Measurements from ENCODE around the gene TRIM40.
"Not testable (repeated sequence)": the region's sequence is repeated elsewhere in the genome, so short reads cannot be mapped to it uniquely, and the experiment has no call there.

The TRIM40 gene

DNA sequence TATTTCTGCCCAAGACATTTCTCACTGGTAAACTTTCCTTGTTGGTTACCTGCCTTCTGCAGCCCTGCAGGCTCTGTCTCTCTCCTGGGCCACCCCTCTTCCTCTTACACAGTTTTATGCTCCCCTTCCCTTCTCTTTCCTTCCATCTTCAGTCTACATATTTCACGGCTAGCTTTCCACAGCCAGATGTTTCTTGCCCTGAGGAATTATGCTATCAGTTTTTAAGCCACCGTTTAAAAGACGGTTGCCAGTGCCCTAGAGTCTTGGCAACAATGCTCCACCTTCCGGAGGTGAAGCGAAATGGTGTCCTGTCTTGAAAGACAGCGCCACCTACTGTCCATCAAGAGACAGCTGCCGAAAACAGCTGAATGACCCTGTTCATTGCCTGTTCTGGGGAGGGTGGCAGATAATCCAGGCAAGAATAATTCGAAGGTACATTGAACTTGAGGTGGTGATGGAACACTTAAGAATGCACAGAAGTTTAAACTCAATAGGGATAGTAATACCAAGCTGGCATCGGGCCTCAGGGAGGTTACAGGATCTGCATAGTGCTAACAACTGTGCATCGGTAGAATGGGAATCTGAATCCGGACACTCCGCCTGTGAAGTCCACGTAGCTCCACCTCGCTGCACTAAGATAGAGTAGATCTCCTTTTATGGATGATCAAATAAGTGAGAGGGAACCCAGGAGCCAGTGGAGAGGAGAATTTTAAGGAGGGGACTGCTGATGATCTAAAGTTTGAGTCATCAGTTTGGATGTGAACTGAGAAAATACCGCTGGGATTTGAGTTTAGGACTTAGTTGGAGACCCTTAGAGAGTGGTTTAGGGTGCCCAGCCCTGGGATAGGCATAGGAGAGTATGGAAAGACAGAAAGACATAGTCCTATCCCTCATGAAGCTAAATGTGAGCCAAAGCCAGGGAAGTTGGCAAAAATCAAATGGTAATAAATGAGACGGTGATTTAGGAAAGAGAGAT is 4.8 kb upstream of the TRIM40 start:
- peaks cover 0 to 11% of the 10 kb centered on the region in 2 donors for H3K27me3 ChIP-seq (ENCODE audit: control insufficient read depth in 2 of 2, insufficient read depth in 2 of 2, low read length in 2 of 2)
- peak overlapping the region; percentile 24 to 46 for H3K4me3 ChIP-seq (ENCODE audit: low read length in 2 of 2)
- H3K4me1 ChIP-seq (ENCODE audit: control insufficient read depth in 2 of 2, insufficient read depth in 2 of 2, low read length in 2 of 2) = peaks cover 19 to 23% of the 10 kb centered on the region in 2 donors
- H3K27ac ChIP-seq (ENCODE audit: low read depth in 2 of 2, low read length in 2 of 2) = peak overlapping the region; percentile 62 to 79
- H3K9ac ChIP-seq (ENCODE audit: low read depth in 1 of 2, low read length in 2 of 2) = peak overlapping the region; percentile 30 to 58
- H3K36me3 ChIP-seq (ENCODE audit: control insufficient read depth in 2 of 2, insufficient read depth in 2 of 2, low read length in 2 of 2) = no peaks in the 10 kb centered on the region
- H3K9me3 ChIP-seq (ENCODE audit: control insufficient read depth in 2 of 2, low read length in 2 of 2) = no peaks in the 10 kb centered on the region

DNA sequence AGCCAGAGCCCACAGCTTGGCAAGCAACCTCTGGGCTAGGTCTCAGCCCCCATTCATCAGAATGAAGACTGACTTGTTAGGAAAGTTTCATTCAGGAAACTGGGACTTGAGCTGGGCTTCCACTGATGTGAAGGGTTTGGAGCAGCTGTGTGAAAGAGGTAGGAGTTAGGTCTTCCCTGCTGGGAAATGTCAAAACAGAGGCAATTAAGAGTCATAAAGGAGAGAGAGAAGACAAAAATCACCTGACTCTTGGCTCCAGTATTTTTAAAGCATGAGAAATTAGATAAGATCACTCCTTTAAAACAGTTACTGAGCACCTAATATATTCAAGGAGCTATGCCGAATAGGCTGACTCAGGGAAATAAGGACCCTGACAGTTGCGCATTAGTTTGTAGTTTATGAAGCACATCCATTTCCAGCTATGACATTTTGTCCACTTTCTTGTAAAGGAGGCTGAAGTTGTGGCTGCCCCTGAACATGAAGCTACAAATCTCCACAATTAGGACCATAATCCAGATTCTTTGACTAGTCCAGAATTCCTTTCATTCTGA is 3.9 kb upstream of the TRIM40 start:
- no peak overlapping the region for H3K9ac ChIP-seq (ENCODE audit: low read depth in 1 of 2, low read length in 2 of 2)
- H3K4me1 ChIP-seq (ENCODE audit: control insufficient read depth in 2 of 2, insufficient read depth in 2 of 2, low read length in 2 of 2) = peaks cover 24 to 30% of the 10 kb centered on the region in 2 donors
- H3K27me3 ChIP-seq (ENCODE audit: control insufficient read depth in 2 of 2, insufficient read depth in 2 of 2, low read length in 2 of 2) = peaks cover 0 to 11% of the 10 kb centered on the region in 2 donors
- H3K4me3 ChIP-seq (ENCODE audit: low read length in 2 of 2) = no peak overlapping the region
- no peaks in the 10 kb centered on the region for H3K9me3 ChIP-seq (ENCODE audit: control insufficient read depth in 2 of 2, low read length in 2 of 2)
- no peak overlapping the region for H3K27ac ChIP-seq (ENCODE audit: low read depth in 2 of 2, low read length in 2 of 2)
- H3K36me3 ChIP-seq (ENCODE audit: control insufficient read depth in 2 of 2, insufficient read depth in 2 of 2, low read length in 2 of 2) = no peaks in the 10 kb centered on the region

DNA sequence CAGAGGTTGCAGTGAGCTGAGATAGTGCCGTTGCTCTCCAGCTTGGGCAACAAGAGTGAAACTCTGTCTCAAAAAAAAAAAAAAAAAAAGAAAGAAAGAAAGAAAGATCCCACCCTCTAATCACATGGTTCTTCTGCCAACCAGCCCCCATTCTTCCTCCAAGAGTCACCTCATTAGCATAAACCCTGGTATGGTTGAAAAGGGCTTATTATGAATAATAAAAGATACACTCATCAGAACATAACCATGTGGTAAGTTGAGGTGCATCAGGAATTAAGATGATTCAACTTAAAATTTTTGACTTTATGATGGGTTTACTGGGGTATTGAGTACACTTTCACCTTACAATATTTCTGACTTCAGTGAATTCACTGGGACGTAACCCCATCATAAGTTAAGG is 793 bp upstream of the TRIM40 start:
- H3K9me3 ChIP-seq (ENCODE audit: control insufficient read depth in 2 of 2, low read length in 2 of 2) = no peaks in the 10 kb centered on the region
- no peak overlapping the region for H3K4me3 ChIP-seq (ENCODE audit: low read length in 2 of 2)
- H3K27me3 ChIP-seq (ENCODE audit: control insufficient read depth in 2 of 2, insufficient read depth in 2 of 2, low read length in 2 of 2) = peaks cover 0 to 5% of the 10 kb centered on the region in 2 donors
- H3K4me1 ChIP-seq (ENCODE audit: control insufficient read depth in 2 of 2, insufficient read depth in 2 of 2, low read length in 2 of 2) = peaks cover 20 to 22% of the 10 kb centered on the region in 2 donors
- peak overlapping the region in 1 of 2 donors; percentile 63 for H3K27ac ChIP-seq (ENCODE audit: low read depth in 2 of 2, low read length in 2 of 2)
- no peak overlapping the region for H3K9ac ChIP-seq (ENCODE audit: low read depth in 1 of 2, low read length in 2 of 2)
- H3K36me3 ChIP-seq (ENCODE audit: control insufficient read depth in 2 of 2, insufficient read depth in 2 of 2, low read length in 2 of 2) = no peaks in the 10 kb centered on the region

- Histone ChIP-seq H3K4me3 (ENCODE audit: low read length in 2 of 2) (peak overlapping the region in 1 of 2 donors; percentile 13), H3K36me3 (ENCODE audit: control insufficient read depth in 2 of 2, insufficient read depth in 2 of 2, low read length in 2 of 2) (no peaks in the 10 kb centered on the region), H3K9ac (ENCODE audit: low read depth in 1 of 2, low read length in 2 of 2) (no peak overlapping the region), H3K9me3 (ENCODE audit: control insufficient read depth in 2 of 2, low read length in 2 of 2) (no peaks in the 10 kb centered on the region), H3K4me1 (ENCODE audit: control insufficient read depth in 2 of 2, insufficient read depth in 2 of 2, low read length in 2 of 2) (peaks cover 14% of the 10 kb centered on the region in 2 donors), H3K27ac (ENCODE audit: low read depth in 2 of 2, low read length in 2 of 2) (peak overlapping the region; percentile 54 to 63), H3K27me3 (ENCODE audit: control insufficient read depth in 2 of 2, insufficient read depth in 2 of 2, low read length in 2 of 2) (peaks cover 0 to 5% of the 10 kb centered on the region in 2 donors)
Measured at GRCh38 chr6:30136570-30137286, 788 bp downstream of the TRIM40 start.

- H3K4me1 ChIP-seq (ENCODE audit: control insufficient read depth in 2 of 2, insufficient read depth in 2 of 2, low read length in 2 of 2) = peaks cover 21 to 25% of the 10 kb centered on the region in 2 donors
- not testable (repeated sequence) for H3K4me3 ChIP-seq (ENCODE audit: low read length in 2 of 2); H3K36me3 ChIP-seq (ENCODE audit: control insufficient read depth in 2 of 2, insufficient read depth in 2 of 2, low read length in 2 of 2); H3K27ac ChIP-seq (ENCODE audit: low read depth in 2 of 2, low read length in 2 of 2); H3K9ac ChIP-seq (ENCODE audit: low read depth in 1 of 2, low read length in 2 of 2); H3K27me3 ChIP-seq (ENCODE audit: control insufficient read depth in 2 of 2, insufficient read depth in 2 of 2, low read length in 2 of 2); H3K9me3 ChIP-seq (ENCODE audit: control insufficient read depth in 2 of 2, low read length in 2 of 2)
Measured at GRCh38 chr6:30140240-30140639, 4.3 kb downstream of the TRIM40 start.

DNA sequence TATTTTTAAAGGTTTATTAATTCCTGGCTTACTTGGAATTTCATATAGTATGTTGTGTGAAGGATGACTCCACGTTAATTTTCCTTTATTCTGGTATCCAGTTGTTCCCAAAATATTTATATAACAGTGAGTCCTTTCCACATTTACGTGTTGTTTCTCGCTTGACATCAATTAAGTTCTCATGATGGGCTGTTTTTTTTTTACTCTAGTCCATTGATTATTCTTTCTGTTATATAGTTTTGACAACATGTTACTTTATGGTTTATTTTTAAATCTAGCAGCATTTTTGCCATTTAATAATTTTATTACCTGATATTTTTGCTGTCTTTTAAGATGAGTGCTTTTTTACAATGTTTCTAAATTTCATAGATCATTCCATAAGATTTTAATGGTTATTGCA is 6.7 kb downstream of the TRIM40 start:
- H3K27me3 ChIP-seq (ENCODE audit: control insufficient read depth in 2 of 2, insufficient read depth in 2 of 2, low read length in 2 of 2) = no peaks in the 10 kb centered on the region
- H3K4me3 ChIP-seq (ENCODE audit: low read length in 2 of 2) = no peak overlapping the region
- peaks cover 7 to 11% of the 10 kb centered on the region in 2 donors for H3K4me1 ChIP-seq (ENCODE audit: control insufficient read depth in 2 of 2, insufficient read depth in 2 of 2, low read length in 2 of 2)
- H3K27ac ChIP-seq (ENCODE audit: low read depth in 2 of 2, low read length in 2 of 2) = no peak overlapping the region
- no peaks in the 10 kb centered on the region for H3K9me3 ChIP-seq (ENCODE audit: control insufficient read depth in 2 of 2, low read length in 2 of 2)
- H3K9ac ChIP-seq (ENCODE audit: low read depth in 1 of 2, low read length in 2 of 2) = no peak overlapping the region
- H3K36me3 ChIP-seq (ENCODE audit: control insufficient read depth in 2 of 2, insufficient read depth in 2 of 2, low read length in 2 of 2) = no peaks in the 10 kb centered on the region

DNA sequence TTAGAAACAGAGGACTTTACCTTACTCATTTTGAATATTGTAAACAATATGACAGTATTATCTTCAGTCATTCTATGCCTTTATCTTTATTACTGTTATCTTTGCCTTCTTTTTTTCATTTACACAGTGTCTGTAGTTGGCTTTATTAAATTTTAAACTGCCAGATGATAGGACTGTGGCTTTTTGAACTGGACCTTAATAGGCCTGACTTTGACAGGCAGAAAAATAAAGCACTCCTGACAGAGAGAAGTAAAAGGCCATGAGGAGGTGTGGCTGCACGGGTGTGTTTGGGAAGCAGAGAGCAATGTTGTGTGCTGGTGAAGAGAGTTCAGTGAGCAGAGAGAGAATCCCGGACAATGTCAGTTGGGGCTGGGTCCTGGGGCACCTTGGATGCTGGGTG is 7.8 kb downstream of the TRIM40 start:
- Histone ChIP-seq H3K4me3 (ENCODE audit: low read length in 2 of 2) (peak overlapping the region in 1 of 2 donors; percentile 34), H3K27me3 (ENCODE audit: control insufficient read depth in 2 of 2, insufficient read depth in 2 of 2, low read length in 2 of 2) (no peaks in the 10 kb centered on the region), H3K9me3 (ENCODE audit: control insufficient read depth in 2 of 2, low read length in 2 of 2) (no peaks in the 10 kb centered on the region), H3K27ac (ENCODE audit: low read depth in 2 of 2, low read length in 2 of 2) (peak overlapping the region; percentile 12 to 47), H3K9ac (ENCODE audit: low read depth in 1 of 2, low read length in 2 of 2) (no peak overlapping the region), H3K4me1 (ENCODE audit: control insufficient read depth in 2 of 2, insufficient read depth in 2 of 2, low read length in 2 of 2) (peaks cover 7 to 11% of the 10 kb centered on the region in 2 donors), H3K36me3 (ENCODE audit: control insufficient read depth in 2 of 2, insufficient read depth in 2 of 2, low read length in 2 of 2) (no peaks in the 10 kb centered on the region)

DNA sequence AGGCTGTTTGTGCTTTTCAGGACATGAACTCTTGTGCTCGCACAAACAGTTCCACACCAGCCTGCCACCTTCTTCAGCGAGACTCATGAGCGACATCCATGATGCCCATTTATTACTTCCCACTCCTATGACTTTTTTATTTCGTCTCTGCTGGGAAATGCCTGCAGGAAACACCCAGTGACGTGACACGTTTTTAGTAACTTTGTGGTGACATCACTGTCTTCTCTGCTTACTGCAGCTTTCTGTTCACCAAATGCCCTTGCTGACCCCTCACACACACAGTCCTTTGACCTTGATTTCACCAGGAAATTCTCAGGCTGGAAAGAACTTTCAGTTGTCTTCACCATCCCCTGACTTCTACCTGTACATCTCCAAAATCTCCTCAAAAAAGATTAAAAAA is 8.9 kb downstream of the TRIM40 start:
- Histone ChIP-seq H3K27ac (ENCODE audit: low read depth in 2 of 2, low read length in 2 of 2) (no peak overlapping the region), H3K27me3 (ENCODE audit: control insufficient read depth in 2 of 2, insufficient read depth in 2 of 2, low read length in 2 of 2) (no peaks in the 10 kb centered on the region), H3K4me1 (ENCODE audit: control insufficient read depth in 2 of 2, insufficient read depth in 2 of 2, low read length in 2 of 2) (peaks cover 7 to 11% of the 10 kb centered on the region in 2 donors), H3K4me3 (ENCODE audit: low read length in 2 of 2) (no peak overlapping the region), H3K9me3 (ENCODE audit: control insufficient read depth in 2 of 2, low read length in 2 of 2) (no peaks in the 10 kb centered on the region), H3K9ac (ENCODE audit: low read depth in 1 of 2, low read length in 2 of 2) (no peak overlapping the region), H3K36me3 (ENCODE audit: control insufficient read depth in 2 of 2, insufficient read depth in 2 of 2, low read length in 2 of 2) (no peaks in the 10 kb centered on the region)

DNA sequence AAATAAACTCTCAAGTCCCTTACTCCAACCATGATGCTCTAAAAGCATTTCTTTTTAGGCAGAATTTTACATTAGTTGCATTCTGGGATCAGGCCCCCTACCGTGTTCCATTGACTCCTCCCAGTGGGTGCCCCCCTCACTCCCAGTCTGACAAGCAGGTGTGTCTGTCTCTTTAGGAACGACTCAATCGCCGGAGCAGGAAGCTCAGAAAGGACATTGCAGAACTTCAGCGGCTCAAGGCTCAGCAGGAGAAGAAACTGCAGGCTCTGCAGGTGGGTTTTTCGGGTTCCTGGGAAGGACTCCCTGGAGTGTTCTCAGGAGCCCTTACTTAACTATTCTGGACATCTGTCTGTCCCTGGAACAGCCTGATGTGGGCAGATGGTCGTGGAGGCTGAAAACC is 9.9 kb downstream of the TRIM40 start:
- no peaks in the 10 kb centered on the region for H3K9me3 ChIP-seq (ENCODE audit: control insufficient read depth in 2 of 2, low read length in 2 of 2)
- no peaks in the 10 kb centered on the region for H3K27me3 ChIP-seq (ENCODE audit: control insufficient read depth in 2 of 2, insufficient read depth in 2 of 2, low read length in 2 of 2)

DNA sequence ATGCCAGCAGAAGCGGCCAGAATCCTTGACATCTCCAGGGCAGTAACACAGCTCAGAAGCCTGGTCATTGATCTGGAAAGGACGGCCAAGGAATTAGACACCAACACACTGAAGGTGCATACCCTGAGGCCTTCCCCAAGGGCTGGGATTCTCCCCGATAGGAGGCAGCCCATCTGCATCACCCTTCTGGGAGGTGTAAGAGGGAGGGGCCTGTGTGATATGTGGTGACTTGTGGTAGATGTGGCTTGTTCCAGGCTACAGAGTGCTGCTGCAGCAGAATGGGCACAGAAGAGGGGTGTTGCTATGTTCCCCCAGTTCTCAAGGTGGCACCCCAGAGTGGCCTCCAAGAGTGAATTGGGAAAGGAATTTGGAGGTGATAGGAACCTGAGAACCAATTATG is 11.2 kb downstream of the TRIM40 start:
- Histone ChIP-seq H3K4me3 (ENCODE audit: low read length in 2 of 2) (no peak overlapping the region), H3K9me3 (ENCODE audit: control insufficient read depth in 2 of 2, low read length in 2 of 2) (no peaks in the 10 kb centered on the region), H3K4me1 (ENCODE audit: control insufficient read depth in 2 of 2, insufficient read depth in 2 of 2, low read length in 2 of 2) (peaks cover 7 to 14% of the 10 kb centered on the region in 2 donors), H3K9ac (ENCODE audit: low read depth in 1 of 2, low read length in 2 of 2) (no peak overlapping the region), H3K36me3 (ENCODE audit: control insufficient read depth in 2 of 2, insufficient read depth in 2 of 2, low read length in 2 of 2) (no peaks in the 10 kb centered on the region), H3K27me3 (ENCODE audit: control insufficient read depth in 2 of 2, insufficient read depth in 2 of 2, low read length in 2 of 2) (no peaks in the 10 kb centered on the region), H3K27ac (ENCODE audit: low read depth in 2 of 2, low read length in 2 of 2) (no peak overlapping the region)

More for the DNA sequence above, 9.9 kb downstream of the TRIM40 start:
- no peak overlapping the region for H3K4me3 ChIP-seq (ENCODE audit: low read length in 2 of 2)
- no peak overlapping the region for H3K9ac ChIP-seq (ENCODE audit: low read depth in 1 of 2, low read length in 2 of 2)
- H3K36me3 ChIP-seq (ENCODE audit: control insufficient read depth in 2 of 2, insufficient read depth in 2 of 2, low read length in 2 of 2) = no peaks in the 10 kb centered on the region
- H3K4me1 ChIP-seq (ENCODE audit: control insufficient read depth in 2 of 2, insufficient read depth in 2 of 2, low read length in 2 of 2) = peaks cover 7 to 11% of the 10 kb centered on the region in 2 donors
- no peak overlapping the region for H3K27ac ChIP-seq (ENCODE audit: low read depth in 2 of 2, low read length in 2 of 2)

Data from mucosa of rectum (tissue), 2 donors.